Left cardiac atrium (tissue), 4 donors: ENCODE measurements around the gene GPR63. TPM values are rescaled to one million over a fixed set of nuclear protein-coding genes. Genes with fewer than 3 reads are reported as not detected.
"Not testable (repeated sequence)": the region's sequence is repeated elsewhere in the genome, so short reads cannot be mapped to it uniquely, and the experiment has no call there.

Experiments used
- ATAC-seq, 2 donors: fragments of 200-7000 bp; cut with Tn5 transposase; one replicate each; pipeline ENCODE4 v1.9.1; 2020; ENCODE audit warnings: mild to moderate bottlenecking in 2 of 2, moderate library complexity in 2 of 2
- DNase-seq: peaks from one replicate; pipeline ENCODE4 v3.0.0-alpha.2; 2020
- intact Hi-C, 2 donors: fragments of 100-400 bp; cut with DNase I; formaldehyde crosslinking; loops; one replicate each; pipeline versions ENCODE4 v1.14.1 to v1.15.1; 2022 to 2023
- long read RNA-seq: library from polyadenylated mRNA; unstranded; transcript quantifications from one replicate; pipeline ENCODE4 v2.0.0, GENCODE V29; 2021
- total RNA-seq, 2 donors: library from RNA; stranded (reverse); fragmentation: NEBNext Ultra II Directional; extraction: Animal tissue kit (Norgen Biotek cat#: 25700); gene quantifications; one replicate each; pipeline ENCODE4 v1.2.1, GENCODE V29; 2021
- donor health status: DM: no; HTN: yes; CAD: no.
- donor health status: DM: no; HTN: yes; CAD: no; lungs with severe emphysema.
- donor health status: DM: yes; HTN: yes; CAD: no.
- donor health status: Dilated cardiomyopathy.

The GPR63 gene
- under 1 TPM; 0.21 to 0.24 TPM for total RNA-seq
- long read RNA-seq: 0 reads

- ATAC-seq (peak; percentile 85 to 97), DNase-seq (peak; percentile 68)
- intact Hi-C loops: no loop called here
Observed at GRCh38 chr6:96837081-96837971, at the start of gene GPR63. GPR63 (minus strand) TSS chr6:96837477; CDS start chr6:96799731, 37,746 bp downstream.

GRCh38 chr6:96886519-96886918, 49.2 kb upstream of the GPR63 start:
- ATAC-seq: no peak
- DNase-seq: no peak
- intact Hi-C loops: no loop called here

GRCh38 chr6:96885187-96885631, 47.9 kb upstream of the GPR63 start:
- intact Hi-C loops, DNase-seq, ATAC-seq: not testable (repeated sequence)

- ATAC-seq (no peak), DNase-seq (no peak)
- intact Hi-C loops: no loop called here
Observed at GRCh38 chr6:96878143-96878542, 40.9 kb upstream of the GPR63 start.

GRCh38 chr6:96876886-96877545, 39.7 kb upstream of the GPR63 start:
- no peak for ATAC-seq
- intact Hi-C loops: no loop called here
- no peak for DNase-seq

DNA sequence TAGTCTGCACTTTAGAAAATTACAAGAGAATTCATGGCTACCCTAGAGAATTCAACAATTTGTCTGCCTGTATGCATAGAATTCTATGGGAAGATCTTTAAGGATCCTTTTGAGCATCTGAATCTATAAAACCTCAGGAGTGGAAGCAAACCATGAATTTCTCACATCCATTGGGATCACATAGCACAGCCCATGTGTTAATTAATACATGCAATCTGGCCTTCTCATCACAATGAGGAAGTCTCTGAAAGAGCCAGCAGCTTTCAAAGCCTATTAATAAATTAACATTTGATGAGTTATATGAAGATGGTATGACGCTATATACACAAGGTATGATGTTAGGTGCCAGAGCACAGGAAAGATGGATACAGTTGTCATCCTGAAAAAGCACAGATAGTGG, 35.7 kb upstream of the GPR63 start:
- DNase-seq (no peak), ATAC-seq (no peak)
- intact Hi-C loops: no loop called here

DNA sequence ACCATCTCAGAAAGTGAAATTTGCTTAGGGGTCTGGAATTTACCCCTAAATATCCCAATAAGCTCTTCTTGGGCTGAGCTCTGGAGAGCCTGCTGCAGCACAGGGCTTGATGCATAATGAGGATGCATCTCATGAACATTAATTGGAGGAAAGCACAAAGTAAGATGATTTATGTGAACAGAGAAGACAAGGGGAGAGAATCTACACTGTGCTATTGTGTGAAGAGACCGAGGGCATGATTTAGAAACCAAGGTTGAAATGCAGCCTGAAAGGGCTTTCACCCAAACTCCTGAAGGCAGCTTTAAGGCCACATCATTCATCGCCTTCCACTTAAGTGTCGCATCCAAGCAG, 27.8 kb upstream of the GPR63 start:
- intact Hi-C loops: no loop called here
- ATAC-seq (no peak), DNase-seq (no peak)

GRCh38 chr6:96864216-96865054, 27.2 kb upstream of the GPR63 start:
- intact Hi-C loops: no loop called here
- ATAC-seq (no peak), DNase-seq (no peak)

GRCh38 chr6:96862560-96862959, 25.3 kb upstream of the GPR63 start:
- intact Hi-C loops: no loop called here
- no peak for ATAC-seq
- no peak for DNase-seq

GRCh38 chr6:96861588-96861987, 24.3 kb upstream of the GPR63 start:
- no peak for DNase-seq
- intact Hi-C loops: no loop called here
- ATAC-seq: no peak

- intact Hi-C loops: no loop called here
- DNase-seq: no peak
- peak in 1 of 2 donors; percentile 79 for ATAC-seq
Observed at GRCh38 chr6:96856856-96857255, 19.6 kb upstream of the GPR63 start.

DNA sequence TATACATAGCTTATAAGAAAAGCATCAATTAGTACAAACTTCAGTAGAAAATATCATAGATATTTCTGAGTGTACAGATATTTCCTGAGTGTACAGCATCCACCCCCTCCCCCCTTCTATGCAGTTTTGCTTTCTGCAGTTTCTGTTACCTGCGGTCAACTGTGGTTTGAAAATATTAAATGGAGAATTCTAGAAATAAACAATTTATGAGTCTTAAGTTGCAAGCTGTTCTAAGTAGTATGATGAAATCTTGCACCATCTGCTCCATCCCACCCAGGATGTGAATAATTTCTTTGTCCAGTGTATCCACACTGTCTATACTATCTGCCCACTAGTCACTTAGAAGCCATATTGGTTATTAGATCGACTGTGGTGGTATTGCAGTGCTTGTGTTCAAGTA, 15.8 kb upstream of the GPR63 start:
- DNase-seq (no peak), ATAC-seq (no peak)
- intact Hi-C loops: no loop called here

DNA sequence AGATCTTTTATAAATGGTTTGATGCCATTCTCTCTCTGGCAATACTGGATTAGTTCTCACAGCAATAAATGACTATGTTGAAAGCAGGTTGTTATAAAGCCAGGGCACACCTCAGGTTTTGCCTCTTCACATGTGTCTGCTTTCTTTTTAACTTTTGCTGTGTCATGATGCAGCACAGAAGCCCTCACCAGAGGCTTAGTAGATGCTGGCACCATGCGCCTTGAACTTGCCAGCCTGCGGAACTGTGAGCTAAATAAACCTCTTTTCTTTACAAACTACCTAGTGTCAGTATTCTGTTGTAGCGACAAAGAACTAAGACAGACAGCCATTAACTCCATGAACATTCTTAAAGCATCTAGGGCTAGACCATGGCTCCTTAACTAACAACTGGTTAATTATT, 15.3 kb upstream of the GPR63 start:
- ATAC-seq (no peak), DNase-seq (no peak)
- intact Hi-C loops: no loop called here

DNA sequence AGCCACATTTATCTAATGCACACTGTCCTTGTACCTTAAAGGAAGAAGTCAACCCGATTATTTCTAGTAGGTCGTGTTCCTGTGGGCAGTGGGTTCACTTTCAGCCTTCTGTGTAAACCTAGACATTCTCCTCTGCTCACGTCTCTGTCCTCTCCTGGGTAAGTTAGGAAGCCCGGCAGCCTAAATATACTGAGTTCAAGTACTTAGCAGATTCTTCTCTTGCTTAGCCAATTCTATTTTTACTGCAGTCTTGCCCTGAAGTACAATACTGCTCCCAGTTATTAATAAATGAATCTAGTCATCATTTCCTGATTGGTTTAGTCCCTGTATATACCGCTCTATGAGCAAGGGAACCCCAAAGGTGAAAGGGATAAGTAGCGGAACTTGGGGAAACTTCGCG, 14.6 kb upstream of the GPR63 start:
- peak; percentile 23 to 38 for ATAC-seq
- no peak for DNase-seq
- intact Hi-C loops: no loop called here

- DNase-seq (no peak), ATAC-seq (no peak)
- intact Hi-C loops: no loop called here
Observed at GRCh38 chr6:96849615-96850014, 12.3 kb upstream of the GPR63 start.

DNA sequence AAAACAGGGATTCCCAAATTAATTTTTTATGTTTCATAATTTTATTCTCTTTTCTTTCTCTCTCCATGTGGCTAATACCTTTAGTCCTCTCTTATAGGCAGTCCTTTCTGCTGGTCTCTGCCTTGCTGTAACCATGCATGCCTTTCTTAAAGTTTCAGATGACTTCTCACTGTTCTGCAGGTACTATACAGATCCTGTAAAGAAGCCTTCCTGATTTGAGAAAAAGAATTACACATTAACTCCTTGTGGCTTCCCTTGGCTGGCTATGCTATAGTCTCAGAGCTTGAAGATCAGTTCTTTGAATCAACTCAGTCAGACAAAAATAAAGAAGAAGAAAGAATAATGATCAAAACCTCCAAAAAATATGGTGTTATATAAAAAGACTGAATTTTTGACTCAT, 7.3 kb upstream of the GPR63 start:
- DNase-seq (no peak), ATAC-seq (no peak)
- intact Hi-C loops: no loop called here

DNA sequence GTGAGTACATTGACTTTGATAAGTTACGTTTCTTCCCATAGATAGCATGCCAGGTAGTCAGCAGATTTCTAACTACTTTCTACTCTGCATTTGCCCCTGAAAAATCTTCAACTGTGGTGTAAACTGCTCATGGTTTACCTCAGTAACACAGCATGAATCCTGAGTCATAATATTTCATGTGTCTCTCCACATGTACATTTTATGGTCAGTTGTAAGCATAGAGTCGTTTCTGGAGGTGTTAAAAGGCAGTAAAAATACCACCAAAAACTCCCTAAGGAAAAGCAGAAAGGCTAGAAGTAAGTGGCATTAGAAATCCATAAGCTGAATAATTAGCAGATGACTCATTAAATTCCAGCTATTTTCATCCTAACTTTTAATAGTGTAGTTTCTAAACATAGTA, 4.1 kb upstream of the GPR63 start:
- intact Hi-C loops: no loop called here
- DNase-seq (no peak), ATAC-seq (no peak)

GRCh38 chr6:96836631-96837080, 621 bp downstream of the GPR63 start:
- peak; percentile 44 to 54 for ATAC-seq
- intact Hi-C loops: no loop called here
- DNase-seq: no peak

GRCh38 chr6:96834070-96834469, 3.2 kb downstream of the GPR63 start:
- intact Hi-C loops: no loop called here
- DNase-seq (no peak), ATAC-seq (no peak)

GRCh38 chr6:96832780-96833179, 4.5 kb downstream of the GPR63 start:
- DNase-seq (no peak), ATAC-seq (no peak)
- intact Hi-C loops: no loop called here
